HFF-Myc (cell line): ENCODE data around the gene CMBL.

Experiments
- DNase-seq: peaks from one replicate; pipeline ENCODE4 v3.0.0-alpha.2; 2011; ENCODE audit warnings: low read depth; ENCODE audit errors: extremely low read depth
- H3K4me3 ChIP-seq: replicated peaks from 2 replicates; pipeline ENCODE4 v1.5.1; 2011; ENCODE audit warnings: low read depth, mild to moderate bottlenecking, control low read depth, low read length
- CTCF ChIP-seq: IDR thresholded peaks from 2 replicates; pipeline ENCODE4 v1.5.1; 2012; ENCODE audit warnings: mild to moderate bottlenecking, low read depth, low read length, control low read depth; ENCODE audit errors: missing control alignments

Gene CMBL

GRCh38 chr5:10306114-10306513 is 1.6 kb downstream of the CMBL start:
- no peak for TF ChIP-seq CTCF
- DNase-seq: no peak
- peak overlapping the region; percentile 73 for H3K4me3 ChIP-seq

GRCh38 chr5:10304932-10305331 is 2.8 kb downstream of the CMBL start:
- TF ChIP-seq CTCF: no peak
- DNase-seq: no peak

GRCh38 chr5:10303699-10304170 is 4.0 kb downstream of the CMBL start:
- no peak overlapping the region for H3K4me3 ChIP-seq
- DNase-seq: no peak
- no peak for TF ChIP-seq CTCF

More at GRCh38 chr5:10304932-10305331, 2.8 kb downstream of the CMBL start:
- no peak overlapping the region for H3K4me3 ChIP-seq

- TF ChIP-seq CTCF: no peak
- no peak overlapping the region for H3K4me3 ChIP-seq
- no peak for DNase-seq
Observed at GRCh38 chr5:10303201-10303600, 4.5 kb downstream of the CMBL start.

- H3K4me3 ChIP-seq: no peak overlapping the region
- DNase-seq: no peak
Observed at GRCh38 chr5:10301842-10302610, 5.7 kb downstream of the CMBL start.

GRCh38 chr5:10301266-10301665 is 6.4 kb downstream of the CMBL start:
- no peak overlapping the region for H3K4me3 ChIP-seq
- no peak for TF ChIP-seq CTCF
- DNase-seq: no peak

More at GRCh38 chr5:10301842-10302610, 5.7 kb downstream of the CMBL start:
- TF ChIP-seq CTCF: no peak

GRCh38 chr5:10300246-10300645 is 7.5 kb downstream of the CMBL start:
- no peak for DNase-seq
- H3K4me3 ChIP-seq: no peak overlapping the region
- no peak for TF ChIP-seq CTCF
